ENCODE data around the gene DDX39A.
A peak's percentile ranks its signal among the peaks of the same experiment; 100 is the strongest.

Gene DDX39A

GRCh38 chr19:14434543-14435319 is 15.6 kb upstream of the DDX39A start:
- peak; percentile 45 for DNase-seq (ENCODE audit: low read depth)

GRCh38 chr19:14433554-14434501 is 14.7 kb upstream of the DDX39A start:
- DNase-seq (ENCODE audit: low read depth), result no peak

- no peak for DNase-seq (ENCODE audit: low read depth)
Observed at GRCh38 chr19:14432791-14433553, 13.8 kb upstream of the DDX39A start, which contains the start of gene PKN1. Gene PKN1 (plus strand): TSS chr19:14433306. CDS start chr19:14433522, 216 bp downstream.

GRCh38 chr19:14430712-14431111 is 11.6 kb upstream of the DDX39A start:
- DNase-seq (ENCODE audit: low read depth), result no peak

- no peak for DNase-seq (ENCODE audit: low read depth)
Observed at GRCh38 chr19:14428882-14429416, 9.8 kb upstream of the DDX39A start.

- DNase-seq (ENCODE audit: low read depth), result no peak
Observed at GRCh38 chr19:14427461-14427860, 8.3 kb upstream of the DDX39A start.

GRCh38 chr19:14425696-14426138 is 6.6 kb upstream of the DDX39A start:
- no peak for DNase-seq (ENCODE audit: low read depth)

- no peak for DNase-seq (ENCODE audit: low read depth)
Observed at GRCh38 chr19:14418856-14419105, 360 bp downstream of the DDX39A start.

GRCh38 chr19:14416817-14417231 is 2.3 kb downstream of the DDX39A start:
- peak; percentile 73 for DNase-seq (ENCODE audit: low read depth)

GRCh38 chr19:14414926-14415690 is 4.0 kb downstream of the DDX39A start:
- DNase-seq (ENCODE audit: low read depth), result no peak

GRCh38 chr19:14413693-14414181 is 5.4 kb downstream of the DDX39A start:
- no peak for DNase-seq (ENCODE audit: low read depth)

GRCh38 chr19:14412996-14413692 is 6.0 kb downstream of the DDX39A start:
- no peak for DNase-seq (ENCODE audit: low read depth)

GRCh38 chr19:14412324-14412995 is 6.7 kb downstream of the DDX39A start:
- DNase-seq (ENCODE audit: low read depth), result no peak

- no peak for DNase-seq (ENCODE audit: low read depth)
Observed at GRCh38 chr19:14411938-14412245, 7.2 kb downstream of the DDX39A start.

GRCh38 chr19:14411161-14411937 is 7.8 kb downstream of the DDX39A start:
- DNase-seq (ENCODE audit: low read depth), result no peak

- no peak for DNase-seq (ENCODE audit: low read depth)
Observed at GRCh38 chr19:14410091-14411051, 8.8 kb downstream of the DDX39A start.

GRCh38 chr19:14409146-14410023 is 9.8 kb downstream of the DDX39A start:
- no peak for DNase-seq (ENCODE audit: low read depth)
